Nephron progenitor cell (in vitro differentiated cells): ENCODE data around the gene ATG2B.

Experiments used
- DNase-seq: peaks from one replicate; pipeline ENCODE4 v3.0.0; 2021
- H3K27ac Mint-ChIP-seq: 2 replicates; pipeline ENCODE4 v1.8.0; 2021; ENCODE audit warnings: mild to moderate bottlenecking, moderate library complexity, mixed read lengths
- H3K27me3 Mint-ChIP-seq: 2 replicates; pipeline ENCODE4 v1.8.0; 2021; ENCODE audit warnings: mild to moderate bottlenecking, low read depth, mixed read lengths; ENCODE audit not compliant: poor library complexity
- H3K36me3 Mint-ChIP-seq: 2 replicates; pipeline ENCODE4 v1.8.0; 2021; ENCODE audit warnings: low read depth, mixed read lengths
- H3K4me1 Mint-ChIP-seq: 2 replicates; pipeline ENCODE4 v1.8.0; 2021; ENCODE audit warnings: mixed read lengths
- H3K4me3 Mint-ChIP-seq: 2 replicates; pipeline ENCODE4 v1.8.0; 2021; ENCODE audit warnings: mild to moderate bottlenecking, moderate library complexity, mixed read lengths
- H3K9me3 Mint-ChIP-seq: 2 replicates; pipeline ENCODE4 v1.8.0; 2021; ENCODE audit warnings: mild to moderate bottlenecking, moderate library complexity, mixed read lengths
- CTCF ChIP-seq: fragments of 200-600 bp; sonication (generic); IDR thresholded peaks from 2 replicates; pipeline ENCODE4 v1.5.0; 2021; ENCODE audit warnings: antibody characterized with exemption

ATG2B gene

DNA sequence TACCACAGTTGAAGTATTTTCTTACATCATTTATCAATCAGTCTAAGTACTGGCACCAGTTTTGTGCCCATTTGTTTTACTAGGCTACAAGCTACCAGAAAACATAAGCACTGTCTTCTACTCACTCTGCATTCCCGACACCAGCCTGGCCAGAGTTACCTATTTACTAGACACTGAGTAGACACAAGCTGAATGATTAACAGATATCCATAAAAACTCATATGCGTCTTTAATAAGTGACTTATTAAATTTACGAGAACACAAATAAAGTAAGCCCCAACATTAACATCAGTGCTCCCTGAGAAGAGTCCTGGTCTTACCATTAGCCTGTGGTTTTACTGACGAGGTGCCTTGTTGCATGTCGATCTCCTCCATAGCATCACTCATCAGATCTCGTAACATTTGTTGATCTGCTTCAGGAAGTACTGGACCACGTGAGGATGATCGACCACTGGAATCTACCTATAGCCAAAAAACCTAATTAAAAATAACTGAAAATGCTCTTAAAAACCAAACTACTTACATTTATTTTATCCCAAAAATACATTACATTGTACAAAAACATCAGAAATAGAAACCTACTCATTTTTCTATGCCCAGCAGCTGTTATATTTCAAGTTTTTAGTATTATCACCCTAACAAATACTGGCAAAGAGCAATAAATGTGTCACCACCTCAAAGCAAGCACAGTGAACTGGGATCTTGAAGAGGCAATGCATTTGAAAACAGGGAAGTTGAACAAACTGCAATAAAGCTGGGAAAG, 53.8 kb downstream of the ATG2B start:
- no peak overlapping the region for H3K27ac Mint-ChIP-seq
- H3K4me3 Mint-ChIP-seq, result no peak overlapping the region
- no peaks in the 10 kb centered on the region for H3K9me3 Mint-ChIP-seq
- H3K27me3 Mint-ChIP-seq, result peaks cover 3% of the 10 kb centered on the region
- no peak for DNase-seq
- H3K4me1 Mint-ChIP-seq, result no peaks in the 10 kb centered on the region
- TF ChIP-seq CTCF, result no peak
- H3K36me3 Mint-ChIP-seq, result peaks cover 41% of the 10 kb centered on the region

DNA sequence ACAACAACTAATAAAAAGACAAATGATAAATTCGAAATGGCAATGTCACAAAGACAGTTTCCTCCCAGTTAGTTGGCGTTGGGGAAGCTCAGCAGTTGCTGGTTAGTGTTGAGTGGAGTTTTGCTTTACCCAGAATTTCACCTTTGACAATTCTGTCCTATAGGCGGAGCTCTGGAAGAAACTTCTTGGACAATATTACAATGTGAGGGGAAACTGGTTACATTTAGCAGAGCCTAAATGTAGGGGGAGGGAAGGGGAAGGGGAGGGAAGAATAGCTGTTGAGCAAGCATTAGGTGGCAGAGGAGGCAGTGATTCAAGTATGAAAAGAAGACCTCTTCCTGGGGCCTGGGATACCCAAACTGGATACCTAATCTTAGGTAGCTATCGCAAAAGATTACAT, 55.7 kb downstream of the ATG2B start:
- no peak for TF ChIP-seq CTCF
- DNase-seq, result no peak
- peaks cover 4% of the 10 kb centered on the region for H3K27me3 Mint-ChIP-seq
- H3K4me1 Mint-ChIP-seq, result no peaks in the 10 kb centered on the region
- peaks cover 34% of the 10 kb centered on the region for H3K36me3 Mint-ChIP-seq
- H3K4me3 Mint-ChIP-seq, result no peak overlapping the region
- H3K9me3 Mint-ChIP-seq, result no peaks in the 10 kb centered on the region
- H3K27ac Mint-ChIP-seq, result no peak overlapping the region

GRCh38 chr14:96304956-96305355, 58.2 kb downstream of the ATG2B start:
- H3K9me3 Mint-ChIP-seq, result no peaks in the 10 kb centered on the region

DNA sequence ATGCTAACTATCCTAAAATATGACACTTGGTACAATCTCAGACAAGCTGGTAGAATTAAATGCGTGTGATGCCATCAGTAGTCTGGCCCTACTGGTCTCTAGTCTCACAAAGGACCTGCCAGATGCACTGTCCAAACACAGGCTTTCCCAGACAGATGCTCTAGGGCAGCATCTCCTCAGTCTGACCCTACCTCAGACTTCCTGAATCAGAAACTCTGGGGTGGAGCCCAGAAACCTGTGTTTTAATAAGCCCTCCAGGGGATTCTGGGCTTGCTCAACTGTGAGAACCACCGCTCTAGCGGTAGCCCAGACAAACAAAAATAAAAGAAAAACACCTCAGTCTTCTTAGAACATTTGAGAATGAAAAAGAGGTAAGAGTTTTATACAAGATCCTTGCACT, 59.2 kb downstream of the ATG2B start:
- no peak for TF ChIP-seq CTCF
- H3K9me3 Mint-ChIP-seq, result no peaks in the 10 kb centered on the region
- no peaks in the 10 kb centered on the region for H3K4me1 Mint-ChIP-seq
- no peak overlapping the region for H3K4me3 Mint-ChIP-seq
- H3K27ac Mint-ChIP-seq, result no peak overlapping the region
- peaks cover 33% of the 10 kb centered on the region for H3K36me3 Mint-ChIP-seq
- DNase-seq, result no peak
- H3K27me3 Mint-ChIP-seq, result peaks cover 4% of the 10 kb centered on the region

More at GRCh38 chr14:96304956-96305355, 58.2 kb downstream of the ATG2B start:
- Mint-ChIP-seq H3K4me1 (no peaks in the 10 kb centered on the region), H3K27me3 (peaks cover 4% of the 10 kb centered on the region), H3K36me3 (peaks cover 34% of the 10 kb centered on the region), H3K4me3 (no peak overlapping the region), H3K27ac (no peak overlapping the region)
- peak; percentile 25 for DNase-seq
- peak; percentile 15 for TF ChIP-seq CTCF

DNA sequence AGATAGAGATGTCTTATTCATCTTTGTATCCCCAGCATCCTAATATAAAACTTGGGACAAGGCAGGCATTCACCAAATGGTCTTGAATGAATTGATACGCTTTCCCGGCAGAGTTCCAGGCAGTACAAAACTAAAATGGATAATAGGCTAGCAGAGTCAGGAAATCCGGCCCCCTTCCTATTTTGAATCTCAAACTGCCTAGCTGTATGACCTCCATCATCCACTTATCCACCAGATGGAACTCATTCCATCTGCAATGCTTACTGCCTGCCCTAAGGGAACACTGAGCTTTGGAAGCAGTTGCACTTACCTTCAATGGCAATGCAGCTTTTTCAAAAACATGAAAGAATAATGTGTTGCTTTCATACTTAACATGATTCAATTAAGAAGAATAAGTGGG, 63.7 kb downstream of the ATG2B start:
- DNase-seq, result no peak
- Mint-ChIP-seq H3K4me3 (no peak overlapping the region), H3K4me1 (no peaks in the 10 kb centered on the region), H3K36me3 (peaks cover 20% of the 10 kb centered on the region), H3K27ac (no peak overlapping the region), H3K27me3 (peaks cover 2% of the 10 kb centered on the region), H3K9me3 (no peaks in the 10 kb centered on the region)
- no peak for TF ChIP-seq CTCF

DNA sequence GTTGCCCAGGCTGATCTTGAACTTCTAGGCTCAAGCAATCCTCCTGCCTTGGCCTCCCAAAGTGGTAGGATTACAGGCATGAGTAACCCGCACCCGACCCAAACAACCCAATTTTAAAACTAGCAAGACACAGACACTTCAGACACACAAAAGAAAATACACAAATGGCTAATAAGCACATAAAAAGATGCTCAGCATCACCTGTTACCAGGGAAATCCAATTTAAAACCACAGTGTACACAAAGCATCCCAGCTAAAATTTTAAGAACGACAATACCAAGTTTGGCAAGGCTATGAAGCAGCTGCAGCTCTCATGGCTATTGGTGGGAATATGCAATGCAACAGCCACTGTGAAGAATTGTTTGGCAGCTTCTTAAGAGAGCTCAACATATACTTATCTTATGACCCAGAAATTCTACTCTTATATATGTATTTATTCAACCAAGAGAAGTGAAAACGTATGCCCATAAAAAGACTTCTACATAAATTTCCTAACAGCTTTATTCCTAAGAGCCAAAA, 65.1 kb downstream of the ATG2B start:
- Mint-ChIP-seq H3K4me3 (no peak overlapping the region), H3K36me3 (peaks cover 22% of the 10 kb centered on the region), H3K27ac (no peak overlapping the region), H3K27me3 (no peaks in the 10 kb centered on the region), H3K4me1 (no peaks in the 10 kb centered on the region), H3K9me3 (no peaks in the 10 kb centered on the region)
- no peak for TF ChIP-seq CTCF
- DNase-seq, result no peak
